ENCODE results near the gene CABP4. TPM values are rescaled to one million over a fixed set of nuclear protein-coding genes. Genes with fewer than 3 reads are reported as not detected.

CABP4 gene
- total and polyA plus RNA-seq, 2 donors (not counting 1 experiment from before 2014, with no cell fraction given): 3.2 to 5.2 TPM

DNA sequence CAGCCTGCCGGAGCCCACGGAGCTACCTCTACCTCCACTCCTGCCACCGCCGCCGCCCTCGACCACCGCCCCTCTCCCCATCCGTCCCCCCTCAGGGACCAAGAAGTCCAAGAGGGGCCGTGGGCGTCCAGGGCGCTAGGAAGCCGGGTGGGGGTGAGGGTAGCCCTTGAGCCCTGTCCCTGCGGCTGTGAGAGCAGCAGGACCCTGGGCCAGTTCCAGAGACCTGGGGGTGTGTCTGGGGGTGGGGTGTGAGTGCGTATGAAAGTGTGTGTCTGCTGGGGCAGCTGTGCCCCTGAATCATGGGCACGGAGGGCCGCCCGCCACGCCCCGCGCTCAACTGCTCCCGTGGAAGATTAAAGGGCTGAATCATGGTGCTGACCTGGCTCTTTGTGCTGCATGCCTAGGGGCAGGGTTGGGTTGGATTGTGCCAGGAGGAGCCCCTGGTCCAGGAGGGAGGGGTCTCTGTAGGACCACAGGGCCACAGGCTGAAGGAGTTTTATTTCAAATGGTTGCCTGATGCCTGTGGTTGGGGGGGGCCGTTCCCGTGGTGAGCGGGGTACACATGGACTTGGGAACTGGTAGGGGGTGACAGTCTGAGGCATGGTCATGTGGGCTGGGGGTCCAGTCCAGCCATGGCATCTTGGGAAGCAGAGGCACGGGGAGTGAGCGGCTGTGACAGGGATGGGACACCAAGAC lies 20.0 kb upstream of the CABP4 start:
- Histone ChIP-seq H3K4me3 (ENCODE audit: control extremely low read depth in 1 of 5, extremely low read depth in 1 of 5, insufficient read depth in 1 of 5, low read depth in 2 of 5, low read length in 4 of 5) (peak overlapping the region in 4 of 5 experiments; percentile 79 to 96 (median 89)), H3K4me2 (replicated peaks; ENCODE audit: low read depth, low read length, poor library complexity, severe bottlenecking) (peak overlapping the region; percentile 99), H3K36me3 (replicated peaks in 1 of 2; ENCODE audit: control extremely low read depth in 1 of 2, control insufficient read depth in 1 of 2, extremely low read depth in 1 of 2, insufficient read depth in 2 of 2, low read length in 1 of 2) (peaks cover 0 to 51% of the 10 kb centered on the region in 2 experiments), H3K9ac (ENCODE audit: low read length) (peak overlapping the region; percentile 82), H3K4me1 (ENCODE audit: control insufficient read depth in 2 of 2, insufficient read depth in 2 of 2, low read length in 2 of 2) (peaks cover 52 to 80% of the 10 kb centered on the region in 2 donors), H2AFZ (ENCODE audit: insufficient read depth, low read depth, low read length, poor library complexity, severe bottlenecking) (no peak overlapping the region), H3K27ac (ENCODE audit: low read length in 2 of 2) (peak overlapping the region; percentile 12 to 88), H3K27me3 (replicated peaks in 1 of 4; ENCODE audit: control extremely low read depth in 1 of 4, control insufficient read depth in 3 of 4, insufficient read depth in 4 of 4, low read length in 3 of 4) (no peaks in the 10 kb centered on the region), H3K9me3 (ENCODE audit: control extremely low read depth in 1 of 3, control insufficient read depth in 2 of 3, insufficient read depth in 1 of 3, low read length in 2 of 3) (peaks cover 0 to 3% (median 0%) of the 10 kb centered on the region in 3 donors), H3K79me2 (ENCODE audit: control insufficient read depth, insufficient read depth, low read length) (peaks cover 86% of the 10 kb centered on the region), H4K20me1 (ENCODE audit: control insufficient read depth, insufficient read depth, low read length, poor library complexity, severe bottlenecking) (peaks cover 89% of the 10 kb centered on the region)
- no peaks in the 10 kb centered on the region for H3K9me3 Mint-ChIP-seq (ENCODE audit: insufficient read depth)
- TF ChIP-seq CTCF (IDR thresholded peaks at IDR 0.05) (no peak), EZH2 (IDR thresholded peaks at IDR 0.05; ENCODE audit: borderline replicate concordance, insufficient read depth, low read depth, low read length, poor library complexity, severe bottlenecking) (no peak)
- ChIA-PET CTCF (interaction anchor here (1.1 to 4.3 kb wide), 4 partner anchors 16 to 70 kb away, joined by 3 to 63 read pairs (median 18); partner anchors contain the start of genes PITPNM1, PPP1CA, TBC1D10C and TMEM134), POLR2A (interaction anchor here (1.0 to 9.5 kb wide), 12 partner anchors 12 to 70 kb away, joined by 3 to 215 read pairs (median 62); partner anchors contain the start of genes AIP, PITPNM1, PPP1CA and TBC1D10C)
- H3K4me1 Mint-ChIP-seq: peaks cover 84% of the 10 kb centered on the region
- no peak for DNase-seq
- H3K4me3 Mint-ChIP-seq: peak overlapping the region; percentile 88
- H3K27ac Mint-ChIP-seq: peak overlapping the region; percentile 98
- no peaks in the 10 kb centered on the region for H3K27me3 Mint-ChIP-seq
- 44% methylated on average over 13 of the region's 26 CpGs for WGBS (ENCODE audit: insufficient coverage)
- ATAC-seq (ENCODE audit: low read depth): no peak
- intact Hi-C loops (cut with micrococcal nuclease): no loop called here

Data from B cell (primary cell).